Raji (cell line): ENCODE measurements around the gene WWOX.

Experiments used
- POLR2A ChIP-seq: IDR thresholded peaks from 2 replicates; pipeline ENCODE4 v1.6.1; 2011; ENCODE audit warnings: low read depth, low read length, control low read depth; ENCODE audit not compliant: insufficient read depth

Gene WWOX

DNA sequence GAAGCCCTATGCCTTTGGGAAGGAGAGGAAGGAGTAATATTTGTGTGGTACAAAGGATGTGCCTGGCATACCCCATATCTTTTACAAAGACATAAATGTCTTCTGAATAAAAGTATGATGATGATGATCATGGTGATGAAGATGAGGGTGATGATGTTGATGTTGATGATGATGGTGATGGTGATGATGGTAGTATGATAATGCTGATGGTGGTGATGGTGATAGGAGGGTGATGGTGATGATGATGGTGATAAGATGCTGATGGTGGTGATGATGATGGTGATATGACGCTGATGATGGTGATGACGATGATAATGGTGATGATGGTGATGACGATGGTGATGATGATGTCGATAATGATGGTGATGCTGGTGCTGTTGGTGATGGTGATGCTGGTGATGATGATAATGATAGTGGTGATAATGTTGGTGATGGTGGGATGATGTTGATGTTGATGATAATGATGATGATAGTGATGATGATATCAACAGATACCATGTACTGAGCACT lies 684.2 kb downstream of the WWOX start:
- no peak for TF ChIP-seq POLR2A

- TF ChIP-seq POLR2A: no peak
These were observed 685.3 kb downstream of the WWOX start for GRCh38 chr16:78784771-78785170.

GRCh38 chr16:78785218-78785617 lies 685.8 kb downstream of the WWOX start:
- TF ChIP-seq POLR2A: no peak

- TF ChIP-seq POLR2A: no peak
These were observed 687.2 kb downstream of the WWOX start for GRCh38 chr16:78786635-78787034.

DNA sequence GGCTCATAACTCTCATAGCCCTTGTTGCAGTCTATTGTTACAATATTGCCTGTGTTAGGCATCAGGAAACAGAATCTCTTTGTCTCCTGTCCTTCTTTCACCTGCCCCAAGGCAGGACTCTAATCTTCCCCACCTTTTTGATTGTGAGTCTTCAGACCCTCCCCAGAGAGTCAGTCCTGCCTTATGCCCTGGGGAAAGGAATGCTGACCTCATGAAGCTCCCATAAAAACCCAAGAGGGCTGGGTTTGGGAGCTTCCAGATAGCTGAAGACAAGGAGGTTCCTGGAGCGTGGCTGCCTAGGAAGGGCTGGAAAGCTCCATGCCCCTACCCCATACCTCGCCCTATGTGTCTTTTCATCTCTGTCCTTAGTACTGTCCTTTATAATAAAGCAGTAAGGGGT lies 688.8 kb downstream of the WWOX start:
- no peak for TF ChIP-seq POLR2A

DNA sequence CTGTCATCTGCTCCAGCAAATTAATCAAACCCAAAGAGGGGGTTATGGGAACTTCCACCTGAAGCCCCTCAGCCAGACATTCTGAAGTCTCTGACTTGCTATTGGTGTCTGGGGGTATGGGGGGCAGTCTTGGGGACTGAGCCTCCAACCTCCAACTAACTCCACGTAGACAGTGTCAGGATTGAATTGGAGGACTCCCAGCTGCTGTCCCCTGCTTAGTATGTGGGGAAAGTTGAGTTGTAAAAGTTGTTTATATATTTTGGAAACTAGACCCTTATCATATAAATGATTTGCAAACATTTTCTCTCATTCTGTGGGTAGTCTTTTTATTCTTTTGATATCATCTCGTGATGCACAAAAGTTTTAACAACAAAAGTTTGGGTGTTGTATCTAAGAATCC lies 689.2 kb downstream of the WWOX start:
- no peak for TF ChIP-seq POLR2A

DNA sequence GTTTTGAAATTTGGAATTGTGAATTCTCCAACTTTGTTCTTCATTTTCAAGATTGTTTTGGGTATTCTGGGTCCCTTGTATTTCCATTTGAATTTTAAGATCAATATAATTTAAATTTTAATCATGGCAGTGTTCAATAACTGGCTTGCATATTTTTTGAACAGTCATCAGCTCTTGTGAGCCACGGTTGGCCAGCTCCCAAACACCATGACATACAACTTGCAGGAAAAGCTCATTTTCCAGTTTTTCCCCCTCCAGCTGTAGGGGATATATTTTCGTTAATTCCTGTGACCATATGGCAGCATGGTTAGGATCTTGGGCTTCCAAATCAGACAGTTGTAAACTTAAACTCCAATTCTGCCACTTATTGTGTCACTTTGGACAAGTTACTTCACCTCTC lies 690.1 kb downstream of the WWOX start:
- no peak for TF ChIP-seq POLR2A

DNA sequence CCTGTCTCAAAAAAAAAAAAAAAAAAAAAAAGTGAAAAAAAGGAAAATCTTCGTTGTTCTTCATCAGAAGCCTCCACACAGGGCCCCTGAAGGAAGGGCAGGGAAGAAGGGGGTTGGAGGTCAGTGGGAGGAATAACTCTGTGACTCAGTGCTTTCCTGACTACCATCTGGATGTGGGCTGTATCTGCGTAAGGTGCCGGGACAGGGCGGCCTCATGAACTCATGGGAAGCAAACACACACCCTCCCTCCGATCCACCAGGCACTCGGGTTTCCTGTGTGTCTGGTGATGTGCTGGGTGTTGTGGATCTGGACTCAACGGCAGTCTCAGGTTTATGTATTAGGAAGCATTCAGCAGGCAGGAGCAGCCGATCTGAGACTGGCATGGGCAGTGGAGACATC lies 691.6 kb downstream of the WWOX start:
- no peak for TF ChIP-seq POLR2A

DNA sequence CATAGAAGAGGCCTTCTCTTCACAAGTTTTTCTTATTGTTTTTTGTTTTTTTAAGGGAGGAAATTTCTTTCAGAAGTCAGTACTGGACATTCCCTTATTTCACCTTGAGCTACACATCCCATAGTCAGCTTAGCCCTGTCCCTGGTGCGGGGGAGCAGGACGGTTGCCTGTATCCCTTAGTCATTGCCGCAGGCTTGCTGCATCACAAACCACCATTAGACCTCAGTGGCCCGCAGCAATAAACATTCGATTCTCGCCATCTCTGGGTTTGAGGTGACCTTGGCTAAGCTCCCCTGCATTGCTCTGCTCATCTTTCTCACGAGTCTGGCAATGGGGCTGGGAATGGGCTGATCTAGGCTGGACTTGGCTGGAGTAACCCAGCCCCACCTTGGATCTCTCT lies 692.5 kb downstream of the WWOX start:
- no peak for TF ChIP-seq POLR2A

DNA sequence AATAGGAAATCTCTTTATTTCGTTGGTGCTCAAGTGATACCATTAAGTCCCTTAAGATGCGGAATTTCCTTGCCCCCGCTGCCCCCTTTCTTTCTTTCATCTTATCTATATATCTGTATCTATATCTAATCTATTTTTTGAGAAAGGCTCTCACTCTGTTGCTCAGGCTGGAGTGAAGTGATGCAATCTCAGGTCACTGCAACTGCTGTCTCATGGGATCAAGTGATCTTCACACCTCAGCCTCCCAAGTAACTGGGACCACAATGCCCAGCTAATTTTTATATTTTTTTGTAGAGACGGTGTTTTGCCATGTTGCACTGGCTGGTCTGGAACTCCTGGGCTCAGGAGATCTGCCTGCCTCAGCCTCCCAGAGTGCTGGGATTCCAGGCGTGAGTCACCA lies 693.5 kb downstream of the WWOX start:
- no peak for TF ChIP-seq POLR2A

DNA sequence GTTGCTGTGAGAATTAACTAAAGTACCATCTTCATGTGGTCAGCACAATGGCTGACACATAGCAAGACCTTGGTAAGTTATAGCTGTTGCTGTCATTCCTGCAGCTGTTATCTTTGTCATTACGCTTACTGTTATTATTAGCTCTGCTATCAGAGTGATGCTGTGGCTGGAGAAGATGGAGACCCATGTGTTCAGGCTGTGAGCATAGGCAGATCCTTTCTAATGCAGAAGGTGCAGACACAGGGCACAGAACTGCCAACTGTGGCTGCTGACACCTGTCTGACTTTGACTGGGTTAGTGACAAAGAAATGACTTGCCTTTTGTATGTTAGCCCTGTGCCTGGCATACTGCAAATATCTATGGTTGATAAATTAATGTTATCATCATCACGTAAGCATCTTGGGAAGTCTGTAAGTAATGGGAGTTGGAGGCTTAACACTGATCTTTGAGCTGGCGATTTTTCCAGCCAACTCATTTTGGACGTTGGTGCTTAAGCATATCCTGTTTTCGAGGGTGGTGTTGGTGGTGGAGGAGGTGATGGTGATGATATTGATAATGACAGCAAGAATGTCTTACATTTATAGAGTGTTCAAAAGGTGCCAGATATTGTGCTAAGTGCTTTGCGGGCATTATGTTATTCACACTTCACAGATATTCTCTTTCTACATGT lies 695.3 kb downstream of the WWOX start:
- no peak for TF ChIP-seq POLR2A

- no peak for TF ChIP-seq POLR2A
These were observed 696.0 kb downstream of the WWOX start for GRCh38 chr16:78795433-78795832.

DNA sequence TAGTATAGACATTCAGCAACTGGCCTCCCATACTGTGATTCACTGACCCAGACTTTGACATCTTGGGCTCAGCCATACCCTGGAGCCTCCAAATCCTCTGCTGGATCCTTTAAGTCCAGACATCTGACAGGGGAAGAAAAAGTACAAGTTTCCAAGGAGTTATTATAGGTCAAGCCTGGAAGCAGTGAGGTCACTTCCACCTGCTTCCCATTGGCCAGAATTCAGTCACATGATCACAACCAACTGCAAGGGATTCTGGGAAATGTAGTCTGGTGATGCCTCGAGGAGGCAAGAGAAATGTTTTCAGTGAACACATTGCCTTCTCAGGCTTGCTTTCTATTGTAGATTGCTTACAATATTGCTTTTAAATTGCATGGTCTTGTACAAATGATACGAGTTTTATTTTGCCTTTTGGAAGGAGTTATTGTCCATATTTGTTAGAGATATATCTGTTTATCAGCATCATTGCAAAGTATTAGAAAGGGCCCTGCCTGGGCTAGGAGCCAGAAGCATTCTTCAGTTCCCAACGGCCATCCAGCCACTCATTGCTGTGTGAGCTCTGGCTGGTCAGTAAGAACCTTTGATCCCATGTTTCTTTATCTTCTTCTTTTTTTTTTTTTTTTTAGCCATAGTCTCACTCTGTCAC lies 696.9 kb downstream of the WWOX start:
- TF ChIP-seq POLR2A: no peak

GRCh38 chr16:78799429-78799828 lies 700.0 kb downstream of the WWOX start:
- no peak for TF ChIP-seq POLR2A

DNA sequence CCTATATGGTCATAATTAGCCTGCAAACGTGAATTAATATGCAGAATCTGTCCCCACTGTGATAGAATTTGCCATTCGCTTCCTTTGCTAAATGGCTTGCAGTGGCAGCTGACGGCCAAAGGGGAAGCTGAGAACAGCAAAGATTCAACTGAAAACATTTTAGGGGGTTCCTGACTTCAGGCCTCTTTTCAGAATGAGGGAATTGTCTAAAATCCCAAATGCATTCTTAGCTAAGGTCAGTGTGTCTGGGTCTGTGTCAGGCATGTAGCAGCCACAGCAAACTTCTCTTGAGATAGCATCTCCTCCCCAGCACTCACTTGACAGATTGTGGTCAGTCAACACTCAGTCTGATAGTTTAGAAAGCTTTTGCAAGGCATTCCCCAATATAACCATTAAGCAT lies 701.1 kb downstream of the WWOX start:
- no peak for TF ChIP-seq POLR2A

DNA sequence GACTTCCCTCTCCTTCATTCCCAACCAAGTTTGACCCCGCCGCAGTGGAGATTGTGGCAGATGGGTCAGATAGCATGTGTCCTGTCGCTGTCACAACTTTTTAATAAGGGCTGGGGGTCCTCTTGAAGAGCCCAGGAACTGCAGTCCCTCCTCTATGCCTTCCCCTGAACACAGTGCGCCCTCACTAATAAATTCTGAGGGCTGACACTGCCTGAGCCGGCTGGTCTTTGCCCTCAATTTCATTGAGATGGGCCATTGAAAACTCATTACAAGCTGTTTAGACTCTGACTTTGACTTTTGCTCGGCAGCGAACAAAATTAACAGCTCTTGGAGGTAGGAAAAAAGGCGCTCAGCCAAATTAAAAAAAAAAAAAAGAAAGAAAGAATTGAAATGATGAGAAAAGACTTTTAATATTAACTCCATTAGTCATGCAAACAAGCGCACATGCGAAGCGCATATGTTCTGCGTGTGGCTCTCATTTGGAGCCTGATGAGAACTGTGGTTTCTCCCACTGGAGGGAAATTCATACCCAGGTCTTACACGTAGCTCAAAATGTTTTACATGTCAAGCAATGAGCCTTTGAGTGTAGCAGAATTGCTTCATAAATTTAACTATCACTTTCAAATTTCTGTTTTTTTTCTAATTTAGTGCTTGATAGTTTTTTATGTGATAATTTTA lies 704.7 kb downstream of the WWOX start:
- TF ChIP-seq POLR2A: no peak
